ENCODE results near the gene CCDC92B.

CCDC92B gene

DNA sequence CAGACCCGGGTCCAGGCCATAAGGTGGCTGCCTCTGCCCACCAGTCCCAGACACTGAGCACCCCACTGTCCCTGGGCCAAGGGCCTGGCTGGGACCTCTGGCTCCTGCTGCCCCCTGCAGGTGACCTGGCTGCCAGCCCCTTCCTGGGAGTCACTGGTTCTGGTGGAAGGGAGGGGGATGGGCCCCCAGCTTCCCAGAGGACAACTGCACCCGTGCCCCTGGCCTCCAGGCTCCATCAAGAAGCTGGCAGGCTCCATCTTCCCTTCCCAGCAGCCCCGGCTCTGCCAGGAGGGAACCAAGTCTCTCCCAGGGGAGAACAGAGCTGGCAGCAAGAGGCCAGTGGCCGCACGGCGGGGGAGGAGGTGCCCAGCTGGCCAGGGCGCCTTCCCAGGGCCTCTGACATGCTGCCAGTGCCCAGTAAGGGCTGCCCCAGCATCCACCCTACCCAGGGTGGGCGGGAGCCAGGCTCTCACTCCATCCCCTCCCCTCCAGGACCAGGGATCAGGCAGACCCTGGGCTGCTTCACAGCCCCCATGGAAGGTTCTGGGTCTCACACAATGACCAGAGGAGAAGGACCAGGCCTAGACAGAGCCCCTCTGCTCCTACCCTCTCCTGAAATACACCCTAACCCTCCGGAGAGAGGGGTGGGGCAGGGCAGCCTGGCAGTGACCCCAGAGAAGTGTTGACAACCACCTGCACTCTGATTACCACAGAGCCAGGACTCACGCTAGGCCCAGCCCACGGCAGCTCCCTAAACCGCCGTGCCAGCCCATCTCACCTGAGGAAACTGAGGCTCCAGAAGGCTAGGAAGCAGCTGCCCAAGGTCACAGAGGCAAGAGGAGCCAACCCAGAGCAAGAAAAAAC is 41.5 kb downstream of the CCDC92B start:
- H3K4me3 ChIP-seq (replicated peaks; ENCODE audit: low read depth, low read length), result no peak overlapping the region
- no peak for DNase-seq (ENCODE audit: low read depth)
- TF ChIP-seq, protein P1, sequence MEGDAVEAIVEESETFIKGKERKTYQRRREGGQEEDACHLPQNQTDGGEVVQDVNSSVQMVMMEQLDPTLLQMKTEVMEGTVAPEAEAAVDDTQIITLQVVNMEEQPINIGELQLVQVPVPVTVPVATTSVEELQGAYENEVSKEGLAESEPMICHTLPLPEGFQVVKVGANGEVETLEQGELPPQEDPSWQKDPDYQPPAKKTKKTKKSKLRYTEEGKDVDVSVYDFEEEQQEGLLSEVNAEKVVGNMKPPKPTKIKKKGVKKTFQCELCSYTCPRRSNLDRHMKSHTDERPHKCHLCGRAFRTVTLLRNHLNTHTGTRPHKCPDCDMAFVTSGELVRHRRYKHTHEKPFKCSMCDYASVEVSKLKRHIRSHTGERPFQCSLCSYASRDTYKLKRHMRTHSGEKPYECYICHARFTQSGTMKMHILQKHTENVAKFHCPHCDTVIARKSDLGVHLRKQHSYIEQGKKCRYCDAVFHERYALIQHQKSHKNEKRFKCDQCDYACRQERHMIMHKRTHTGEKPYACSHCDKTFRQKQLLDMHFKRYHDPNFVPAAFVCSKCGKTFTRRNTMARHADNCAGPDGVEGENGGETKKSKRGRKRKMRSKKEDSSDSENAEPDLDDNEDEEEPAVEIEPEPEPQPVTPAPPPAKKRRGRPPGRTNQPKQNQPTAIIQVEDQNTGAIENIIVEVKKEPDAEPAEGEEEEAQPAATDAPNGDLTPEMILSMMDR (IDR thresholded peaks at IDR 0.05; ENCODE audit: low read length, missing control alignments), result peak; percentile 40

DNA sequence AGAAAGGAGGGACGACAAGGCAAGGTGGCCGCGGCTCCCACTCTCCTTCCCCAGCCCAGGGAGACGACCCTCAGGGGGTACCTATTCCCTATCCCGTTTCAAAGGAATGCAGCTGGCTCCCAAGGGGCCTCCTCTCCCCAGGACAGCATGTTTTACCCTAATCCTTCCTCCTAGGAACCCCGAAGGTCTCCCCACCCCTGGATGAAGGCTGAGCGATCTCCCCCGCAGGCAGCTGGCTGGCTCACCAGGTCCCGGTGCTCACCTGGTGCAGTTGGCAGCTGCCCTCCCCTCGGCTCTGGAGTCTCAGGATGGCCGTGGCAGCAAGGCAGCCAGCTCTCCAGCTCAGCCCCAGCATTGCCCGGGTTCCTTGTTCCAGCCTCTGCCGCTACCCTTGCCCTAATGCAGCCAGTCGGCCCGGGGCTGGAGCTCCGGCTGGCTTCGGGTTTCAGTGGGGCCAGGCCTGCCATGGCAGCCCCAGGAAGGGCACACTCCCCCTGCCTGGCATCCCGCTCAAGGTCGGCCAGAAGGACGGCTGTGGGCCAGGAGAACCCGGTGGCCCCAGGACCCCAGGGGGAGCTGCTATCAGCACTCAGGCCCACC is 42.4 kb downstream of the CCDC92B start:
- H3K4me3 ChIP-seq (replicated peaks; ENCODE audit: low read depth, low read length), result no peak overlapping the region
- TF ChIP-seq, protein P1 (IDR thresholded peaks at IDR 0.05; ENCODE audit: low read length, missing control alignments), result no peak

DNA sequence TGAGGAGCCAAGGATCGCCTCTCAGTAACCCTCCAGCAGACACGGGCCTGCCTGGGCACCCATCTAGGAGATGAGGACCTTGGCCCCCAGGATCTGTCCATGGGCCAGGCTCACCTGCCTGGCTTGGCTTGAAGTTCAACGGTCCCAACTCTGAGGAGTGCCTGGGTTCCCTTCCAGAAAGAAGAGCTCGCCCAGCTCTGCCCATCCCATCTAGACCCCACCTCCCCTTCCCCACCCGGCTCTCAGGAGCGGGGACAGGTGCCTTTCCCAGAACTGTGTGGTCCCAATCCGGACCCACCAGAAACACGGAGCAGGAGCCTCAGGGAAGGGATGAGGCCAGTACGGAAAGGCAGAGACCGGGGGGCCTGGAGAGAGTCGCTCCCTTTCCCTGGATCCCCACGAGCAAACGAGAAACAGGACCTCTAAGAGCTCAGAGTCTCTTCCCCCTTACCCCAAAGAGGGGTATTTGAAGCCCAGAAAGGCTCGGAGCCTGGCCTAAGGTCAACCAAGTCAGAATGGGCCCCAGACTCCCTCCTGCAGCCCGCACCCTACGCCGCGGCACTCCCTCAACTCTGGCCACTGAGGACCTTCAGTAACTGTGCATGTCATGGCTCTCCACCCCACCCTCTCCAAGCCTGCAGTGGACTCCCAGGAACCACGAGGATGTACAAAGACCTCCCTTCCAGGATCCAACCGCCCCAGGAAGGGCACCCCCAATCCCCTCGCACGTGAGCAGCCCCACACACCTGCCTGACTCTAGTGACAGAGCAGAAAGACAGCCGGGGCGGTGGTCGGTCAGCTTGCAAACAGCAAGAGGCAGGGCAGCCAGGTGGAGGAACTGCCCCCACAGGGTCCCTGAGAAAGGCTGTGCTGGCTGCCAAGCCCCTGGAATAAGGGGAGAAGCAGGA is 43.3 kb downstream of the CCDC92B start:
- H3K4me3 ChIP-seq (replicated peaks; ENCODE audit: low read depth, low read length), result no peak overlapping the region
- DNase-seq (ENCODE audit: low read depth), result no peak
- TF ChIP-seq, protein P1 (IDR thresholded peaks at IDR 0.05; ENCODE audit: low read length, missing control alignments), result no peak

More for the DNA sequence above, 42.4 kb downstream of the CCDC92B start:
- no peak for DNase-seq (ENCODE audit: low read depth)

DNA sequence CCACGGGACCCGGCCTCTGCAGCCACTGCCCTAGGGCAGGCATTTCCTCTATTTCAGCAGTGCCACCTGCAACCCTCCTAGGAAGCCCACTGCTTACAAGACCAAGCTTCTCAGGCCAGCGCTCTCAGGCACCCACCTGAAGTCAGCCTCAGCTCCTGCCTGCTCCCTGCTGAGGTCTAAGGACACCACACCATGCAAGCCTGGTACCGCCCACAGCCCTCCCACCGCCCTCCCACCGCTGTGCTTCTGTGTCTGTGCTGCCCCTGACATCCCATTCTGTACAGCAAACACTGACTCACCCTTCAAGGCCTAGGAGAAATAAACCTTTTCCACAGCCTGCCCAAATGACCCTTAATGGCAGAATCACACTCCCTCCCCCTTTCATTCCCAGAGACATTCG is 44.2 kb downstream of the CCDC92B start:
- TF ChIP-seq, protein P1 (IDR thresholded peaks at IDR 0.05; ENCODE audit: low read length, missing control alignments), result no peak
- no peak overlapping the region for H3K4me3 ChIP-seq (replicated peaks; ENCODE audit: low read depth, low read length)
- peak; percentile 45 for DNase-seq (ENCODE audit: low read depth)

DNA sequence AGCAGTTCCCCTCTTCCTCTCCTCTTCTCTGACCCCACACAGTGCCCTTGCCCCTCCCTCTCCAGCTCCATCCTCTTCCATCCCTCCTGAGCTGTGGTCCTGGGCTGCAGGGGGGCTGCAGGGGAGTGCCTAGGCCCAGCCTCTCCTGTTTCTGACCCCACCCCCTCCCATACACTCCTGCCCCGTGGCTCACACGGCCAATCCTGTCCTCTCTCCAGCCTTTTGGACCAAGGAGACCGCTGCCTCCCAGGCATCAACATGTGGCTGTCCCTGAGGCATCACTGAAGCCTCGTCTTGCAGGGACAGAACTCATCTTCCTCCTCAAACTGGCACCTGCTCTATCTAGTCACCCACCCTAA is 44.6 kb downstream of the CCDC92B start:
- TF ChIP-seq, protein P1 (IDR thresholded peaks at IDR 0.05; ENCODE audit: low read length, missing control alignments), result no peak
- no peak overlapping the region for H3K4me3 ChIP-seq (replicated peaks; ENCODE audit: low read depth, low read length)

DNA sequence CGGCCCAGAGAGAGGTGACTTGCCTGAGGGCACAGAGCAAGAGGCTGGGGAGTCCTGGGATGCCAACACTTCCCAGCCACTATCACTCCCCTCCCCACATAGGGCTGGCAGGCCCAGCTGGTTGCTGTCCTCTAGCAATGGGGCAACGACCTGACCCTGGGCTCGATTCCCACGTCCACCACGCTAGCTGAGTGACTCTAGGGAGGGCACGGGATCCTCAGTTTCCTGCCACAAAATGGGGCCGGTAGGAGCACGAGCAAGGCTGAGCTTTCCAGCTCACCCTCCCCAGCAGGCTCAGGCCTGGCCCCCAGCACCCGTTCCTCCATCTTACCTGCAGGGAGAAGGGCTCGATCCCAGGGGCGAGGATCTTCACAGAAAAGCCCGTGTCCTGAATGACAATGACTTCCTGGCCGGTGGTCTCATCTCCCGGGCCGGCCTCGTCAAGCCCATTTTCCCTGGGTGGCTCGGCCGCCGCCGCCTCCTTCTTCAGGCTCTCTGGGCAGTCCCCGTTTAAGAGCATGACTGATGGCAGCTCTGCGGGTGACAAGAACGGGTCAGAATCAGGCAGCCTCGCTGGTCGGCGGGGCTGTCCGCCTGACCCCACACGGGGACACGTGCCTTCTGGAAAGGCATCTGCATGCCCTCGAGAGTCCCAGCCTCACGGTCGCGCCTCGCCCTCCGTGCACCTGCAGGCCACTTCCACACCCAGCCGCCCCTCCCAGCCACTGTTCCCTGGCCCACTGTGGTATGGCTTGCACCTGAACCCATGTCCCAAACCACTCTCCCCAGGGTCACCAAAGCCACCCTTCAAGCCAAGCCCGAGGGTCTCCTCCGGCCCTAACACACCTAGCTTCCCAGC is 45.2 kb downstream of the CCDC92B start:
- TF ChIP-seq, protein P1 (IDR thresholded peaks at IDR 0.05; ENCODE audit: low read length, missing control alignments), result no peak
- DNase-seq (ENCODE audit: low read depth), result no peak
- no peak overlapping the region for H3K4me3 ChIP-seq (replicated peaks; ENCODE audit: low read depth, low read length)

More for the DNA sequence above, 44.6 kb downstream of the CCDC92B start:
- no peak for DNase-seq (ENCODE audit: low read depth)
